Mammary epithelial cell (primary cell): ENCODE data around the gene RAB4A.

Source experiments
- CTCF ChIP-seq, 2 donors: IDR thresholded peaks in 1 of 2; conservative IDR thresholded peaks in 1 of 2; 2 replicates each; pipeline ENCODE4 v1.5.1; 2011 to 2012; ENCODE audit warnings: inconsistent platforms in 2 of 2, low read length in 2 of 2, mild to moderate bottlenecking in 2 of 2, control low read depth in 1 of 2, low read depth in 1 of 2; ENCODE audit not compliant: insufficient read depth in 1 of 2; ENCODE audit errors: extremely low read depth in 1 of 2
- EZH2 ChIP-seq: IDR thresholded peaks from 2 replicates; pipeline ENCODE4 v1.6.1; 2012; ENCODE audit warnings: low read length, inconsistent platforms, borderline replicate concordance

GRCh38 chr1:229253151-229253974 is 17.5 kb upstream of the RAB4A start:
- no peak for TF ChIP-seq CTCF (conservative IDR thresholded peaks at IDR 0.05 in 1 of 2, IDR thresholded peaks at IDR 0.05 in 1 of 2; ENCODE audit: extremely low read depth in 1 of 2, insufficient read depth in 1 of 2, low read depth in 1 of 2, low read length in 2 of 2)
- TF ChIP-seq EZH2 = no peak
